ENCODE results near the gene PRMT1.
"Not testable (repeated sequence)": the region's sequence is repeated elsewhere in the genome, so short reads cannot be mapped to it uniquely, and the experiment has no call there.

The PRMT1 gene

DNA sequence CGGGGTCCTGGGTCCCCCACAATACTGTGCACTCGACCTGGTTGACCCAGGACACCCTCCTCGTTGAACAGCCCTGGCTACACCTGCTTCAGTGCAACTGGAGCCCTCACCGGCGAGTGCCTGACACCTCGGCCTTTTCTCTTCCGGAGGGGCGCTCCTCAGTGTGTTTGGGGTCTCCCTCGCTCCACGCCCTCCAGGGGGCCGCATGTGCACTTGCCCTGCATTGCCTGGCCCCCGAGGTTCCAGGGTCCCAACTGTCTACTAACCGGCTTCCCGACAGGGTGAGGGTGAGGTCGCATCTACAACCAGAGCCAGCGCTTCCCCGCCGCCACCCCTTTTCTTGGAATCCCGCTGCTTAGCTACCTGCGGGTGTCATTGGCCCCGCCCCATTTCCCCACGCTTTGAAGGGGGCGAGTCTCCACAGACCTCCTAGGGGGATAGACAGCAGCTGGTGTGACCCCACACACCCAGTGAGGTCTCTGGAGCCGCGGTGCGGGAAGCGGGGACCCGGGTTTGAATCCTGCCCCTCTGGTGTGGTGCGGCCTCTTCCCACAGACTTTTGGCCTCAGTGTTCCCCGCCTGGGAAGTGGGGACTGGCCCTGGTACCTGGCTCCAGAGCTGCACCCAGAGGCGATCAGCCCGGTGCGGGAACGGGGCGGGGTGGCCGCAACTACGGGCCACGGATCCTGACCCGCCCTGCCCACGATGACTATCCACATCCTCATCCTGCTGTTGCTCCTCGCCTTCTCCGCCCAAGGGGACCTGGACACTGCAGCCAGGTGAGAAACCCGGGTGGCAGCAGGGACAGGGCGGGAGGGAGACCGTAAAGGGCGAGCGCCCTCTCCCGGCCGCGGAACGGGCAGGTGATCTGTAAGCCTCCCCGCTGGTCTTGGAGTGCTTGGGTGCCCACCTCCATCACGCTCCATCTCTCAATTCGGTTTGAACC is 12.3 kb downstream of the PRMT1 start, which contains the start of gene ADM5:
Gene ADM5 (plus strand): TSS at position 462 of the 946 bp plus-strand sequence. CDS start 244 bp downstream, at position 706.
- FAIRE-seq: no peak

GRCh38 chr19:49690079-49690655 is 13.1 kb downstream of the PRMT1 start:
- no peak for FAIRE-seq

GRCh38 chr19:49690656-49691242 is 13.7 kb downstream of the PRMT1 start, which contains the start of gene CPT1C:
TSS of gene CPT1C (plus strand) at chr19:49691116. CDS start at chr19:49692253, 1,137 bp downstream.
- FAIRE-seq: no peak

DNA sequence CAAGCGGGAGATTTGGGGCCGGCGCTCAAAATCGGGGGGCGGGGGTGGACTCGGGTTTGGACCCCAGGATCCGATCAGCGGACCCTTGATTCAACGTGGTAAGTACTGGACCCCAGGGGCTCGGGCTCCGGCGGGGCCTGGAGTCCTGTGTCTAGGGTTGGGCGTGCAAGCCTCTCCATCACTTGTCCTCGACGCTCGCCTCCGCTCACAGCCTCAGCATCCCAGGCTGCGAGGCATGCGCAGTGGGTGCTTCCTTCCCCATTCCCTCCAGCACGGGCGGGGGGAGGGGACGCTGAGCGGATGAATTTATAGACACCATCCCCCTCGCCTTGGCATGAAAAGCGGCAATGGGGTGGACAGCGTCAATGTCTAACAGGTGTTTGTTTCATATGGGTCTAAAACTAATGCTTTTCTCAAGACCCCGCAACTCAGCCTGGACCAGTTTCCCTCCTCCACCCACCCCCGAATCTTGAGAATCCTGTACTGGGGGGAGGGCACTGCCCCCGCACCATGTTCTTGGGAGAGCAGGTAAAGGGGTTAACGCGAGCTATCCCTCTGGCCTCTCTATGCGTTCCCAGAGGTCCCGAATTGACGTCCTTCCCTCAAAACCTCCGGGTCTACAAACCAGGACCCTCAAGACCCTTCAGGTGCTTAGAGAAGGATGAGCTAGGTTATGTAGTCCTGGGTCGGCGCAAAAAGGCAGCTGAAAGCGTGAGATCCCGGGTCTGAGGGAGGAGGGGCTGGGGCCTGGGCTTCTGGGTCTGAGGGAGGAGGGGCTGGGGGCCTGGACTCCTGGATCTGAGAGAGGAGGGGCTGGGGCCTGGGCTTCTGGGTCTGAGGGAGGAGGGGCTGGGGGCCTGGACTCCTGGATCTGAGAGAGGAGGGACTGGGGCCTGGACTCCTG is 14.4 kb downstream of the PRMT1 start:
- FAIRE-seq: no peak

DNA sequence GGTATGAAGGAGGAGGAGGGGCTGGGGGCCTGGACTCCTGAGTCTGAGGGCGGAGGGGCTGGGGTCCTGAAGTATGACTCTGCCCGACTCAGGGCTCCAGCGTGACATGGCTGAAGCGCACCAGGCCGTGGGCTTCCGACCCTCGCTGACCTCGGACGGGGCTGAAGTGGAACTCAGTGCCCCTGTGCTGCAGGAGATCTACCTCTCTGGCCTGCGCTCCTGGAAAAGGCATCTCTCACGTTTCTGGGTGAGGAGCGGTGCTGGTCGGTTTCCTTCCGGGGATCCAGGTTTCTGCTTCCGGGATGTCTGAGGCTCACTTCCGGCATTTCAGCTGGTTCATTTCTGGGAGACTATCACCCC is 15.1 kb downstream of the PRMT1 start:
- FAIRE-seq: no peak

DNA sequence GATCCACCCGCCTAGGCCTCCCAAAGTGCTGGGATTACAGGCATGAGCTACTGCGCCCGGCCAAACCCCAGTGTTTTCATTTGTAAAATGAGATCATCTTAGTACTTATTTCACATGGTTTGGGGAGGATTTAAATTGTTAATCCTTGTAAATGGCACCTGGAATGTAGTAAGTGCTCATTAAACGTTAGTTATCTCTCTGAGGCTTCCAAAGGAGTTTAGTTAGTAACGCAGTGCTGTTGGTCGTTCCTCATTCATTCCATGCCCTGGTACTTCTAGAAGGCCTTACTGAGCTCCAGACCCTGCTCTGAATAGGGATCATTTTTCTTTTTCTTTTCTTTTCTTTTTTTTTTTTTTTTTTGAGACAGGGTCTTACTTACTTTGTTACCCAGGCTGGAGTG is 19.0 kb downstream of the PRMT1 start:
- no peak for FAIRE-seq

GRCh38 chr19:49696865-49697264 is 19.8 kb downstream of the PRMT1 start:
- no peak for FAIRE-seq

GRCh38 chr19:49699364-49699763 is 22.3 kb downstream of the PRMT1 start:
- FAIRE-seq: no peak

- no peak for FAIRE-seq
Measured at GRCh38 chr19:49700563-49700962, 23.5 kb downstream of the PRMT1 start.

DNA sequence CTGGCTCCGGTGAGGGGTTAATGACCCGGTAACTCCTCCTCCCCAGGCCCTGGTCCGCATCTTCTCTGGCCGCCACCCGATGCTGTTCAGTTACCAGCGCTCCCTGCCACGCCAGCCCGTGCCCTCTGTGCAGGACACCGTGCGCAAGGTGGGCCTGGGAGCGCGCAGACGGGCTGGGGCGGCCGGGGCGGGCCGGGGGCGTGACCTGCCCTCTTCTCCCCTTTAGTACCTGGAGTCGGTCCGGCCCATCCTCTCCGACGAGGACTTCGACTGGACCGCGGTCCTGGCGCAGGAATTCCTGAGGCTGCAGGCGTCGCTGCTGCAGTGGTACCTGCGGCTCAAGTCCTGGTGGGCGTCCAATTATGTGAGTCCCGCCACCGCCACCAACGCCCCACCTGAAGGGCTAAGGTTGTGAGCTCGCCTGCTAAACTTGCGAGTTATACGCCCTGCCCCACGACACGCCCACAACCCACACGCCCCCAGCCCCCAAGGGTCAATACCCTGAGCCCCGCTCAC is 24.3 kb downstream of the PRMT1 start:
- FAIRE-seq: no peak

DNA sequence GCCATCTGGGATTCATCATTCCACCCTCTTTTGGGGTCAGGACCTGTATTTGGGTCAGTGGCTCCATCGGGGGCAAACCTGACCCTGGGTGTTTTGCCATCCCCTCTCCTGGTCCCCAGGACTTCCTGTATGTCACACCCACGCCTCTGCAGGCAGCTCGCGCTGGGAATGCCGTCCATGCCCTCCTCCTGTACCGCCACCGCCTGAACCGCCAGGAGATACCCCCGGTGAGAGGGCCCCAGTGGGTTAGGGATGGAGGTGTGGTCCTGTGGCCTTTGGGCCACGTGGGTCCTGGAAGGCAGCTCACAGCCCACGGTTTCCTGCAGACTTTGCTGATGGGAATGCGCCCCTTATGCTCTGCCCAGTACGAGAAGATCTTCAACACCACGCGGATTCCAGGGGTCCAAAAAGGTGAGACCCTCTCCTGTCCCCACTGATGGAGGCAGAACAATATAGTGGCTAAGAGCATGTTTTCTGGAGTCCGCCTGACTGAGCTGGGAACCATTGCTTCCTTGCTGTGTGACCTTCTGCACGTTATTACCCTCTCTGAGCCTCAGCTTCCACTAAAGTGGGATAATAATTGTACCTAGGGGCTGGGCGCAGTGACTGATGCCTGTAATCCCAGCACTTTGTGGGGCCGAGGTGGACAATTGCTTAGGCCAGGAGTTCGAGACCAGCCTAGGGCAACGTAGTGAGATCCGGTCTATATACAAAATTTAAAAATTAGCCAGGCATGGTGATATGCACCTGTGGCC is 28.0 kb downstream of the PRMT1 start:
- FAIRE-seq: no peak

- no peak for FAIRE-seq
Measured at GRCh38 chr19:49705919-49706318, 28.8 kb downstream of the PRMT1 start.

DNA sequence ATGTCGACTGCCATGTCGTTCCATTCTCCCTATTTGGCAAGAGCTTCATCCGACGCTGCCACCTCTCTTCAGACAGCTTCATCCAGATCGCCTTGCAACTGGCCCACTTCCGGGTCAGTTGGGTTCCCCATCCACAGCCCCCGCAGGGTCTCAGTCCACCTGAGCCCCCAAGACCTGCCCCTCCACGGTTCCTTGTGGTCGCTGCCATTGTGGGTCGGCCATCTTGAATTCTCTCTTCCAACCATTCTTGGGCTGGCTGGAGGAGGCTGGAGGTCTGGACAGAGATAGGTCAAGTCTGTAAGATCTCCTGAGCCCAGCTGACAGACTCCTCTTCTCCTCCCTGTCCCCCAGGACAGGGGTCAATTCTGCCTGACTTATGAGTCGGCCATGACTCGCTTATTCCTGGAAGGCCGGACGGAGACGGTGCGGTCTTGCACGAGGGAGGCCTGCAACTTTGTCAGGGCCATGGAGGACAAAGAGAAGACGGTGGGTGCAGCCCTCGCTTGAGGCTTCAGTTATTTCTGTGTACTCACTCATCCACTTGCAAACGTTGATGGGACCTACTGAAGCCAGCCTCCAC is 33.4 kb downstream of the PRMT1 start:
- no peak for FAIRE-seq

- no peak for FAIRE-seq
Measured at GRCh38 chr19:49712397-49712859, 35.4 kb downstream of the PRMT1 start.

- FAIRE-seq: no peak
Measured at GRCh38 chr19:49713236-49713845, 36.3 kb downstream of the PRMT1 start.

GRCh38 chr19:49716154-49716553 is 39.1 kb downstream of the PRMT1 start:
- FAIRE-seq: no peak

DNA sequence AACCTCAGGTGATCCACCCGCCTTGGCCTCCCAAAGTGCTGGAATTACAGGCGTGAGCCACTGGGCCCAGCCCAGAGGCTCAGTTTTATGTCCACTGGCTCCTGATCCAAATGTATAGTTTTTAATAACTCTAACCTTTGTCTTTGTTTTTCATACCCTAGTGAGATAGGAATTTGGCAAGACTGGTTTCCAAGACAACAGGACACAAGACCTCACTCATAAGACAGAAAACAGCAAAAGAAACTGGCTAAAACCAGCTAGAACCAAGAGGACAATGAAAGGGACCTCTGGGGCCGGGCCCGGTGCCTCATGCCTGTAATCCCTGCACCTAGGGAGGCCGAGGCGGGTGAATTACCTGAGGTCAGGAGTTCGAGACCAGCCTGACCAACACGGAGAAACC is 41.4 kb downstream of the PRMT1 start:
- FAIRE-seq: no peak

GRCh38 chr19:49718991-49719390 is 41.9 kb downstream of the PRMT1 start:
- FAIRE-seq: no peak

DNA sequence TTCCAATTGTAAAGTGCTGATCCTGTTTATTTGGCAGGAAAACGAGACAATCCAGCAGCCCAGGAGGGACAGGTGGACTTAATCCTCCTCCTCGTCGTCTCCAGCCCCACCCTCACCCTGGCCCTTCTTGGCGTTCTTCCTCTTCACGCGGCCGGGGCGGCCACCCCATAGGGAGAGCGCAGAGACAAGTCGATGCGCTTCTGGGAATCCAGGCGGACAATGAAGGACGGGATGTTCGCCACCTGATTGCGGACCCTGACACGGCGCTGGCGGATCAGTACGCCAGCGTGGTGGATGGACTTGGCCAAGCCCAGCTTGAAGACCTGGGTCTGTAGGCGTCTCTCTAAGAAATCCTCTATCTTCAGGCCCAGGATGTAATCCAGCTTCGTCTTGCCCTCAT is 42.3 kb downstream of the PRMT1 start:
- FAIRE-seq: not testable (repeated sequence)

GRCh38 chr19:49727217-49728030 is 50.4 kb downstream of the PRMT1 start:
- FAIRE-seq: no peak
